H1 (cell line): ENCODE measurements around the gene PAN2. TPM values are rescaled to one million over a fixed set of nuclear protein-coding genes. Genes with fewer than 3 reads are reported as not detected.

ENCODE experiments used
- CTCF ChIA-PET: fragments of 300-600 bp; sonication (Branson Sonifier 250); formaldehyde crosslinking; loops from one replicate; lab custom pipeline; 2021; ENCODE audit not compliant: partially characterized antibody; lab: Charles Lee
- POLR2A ChIA-PET: fragments of 300-600 bp; sonication (Branson Sonifier 250); formaldehyde crosslinking; loops from one replicate; lab custom pipeline; 2021; ENCODE audit warnings: inconsistent platforms; ENCODE audit not compliant: partially characterized antibody; lab: Charles Lee
- DNase-seq, 2 experiments: peaks; one replicate each; pipeline versions ENCODE4 v3.0.0 to v3.0.0-alpha.2; 2010 to 2022; ENCODE audit warnings: low spot score in 2 of 2, low read depth in 1 of 2, mixed read lengths in 1 of 2
- FAIRE-seq: peaks from 2 replicates; lab custom pipeline; 2011; peaks lifted over from hg19 to GRCh38; lab: Jason Lieb, UNC
- H2AFZ ChIP-seq: 2 replicates; pipeline ENCODE4 v1.8.1; 2012; ENCODE audit warnings: low read length, inconsistent platforms
- H2AK5ac ChIP-seq: 2 replicates; pipeline ENCODE4 v1.6.1; 2013; ENCODE audit warnings: low read depth, low read length
- H2BK120ac ChIP-seq: replicated peaks from 2 replicates; pipeline ENCODE3; 2013; ENCODE audit warnings: low read depth, low read length, inconsistent platforms
- H2BK12ac ChIP-seq: 2 replicates; pipeline ENCODE4 v1.6.1; 2013; ENCODE audit warnings: low read depth, low read length
- H2BK15ac ChIP-seq: 2 replicates; pipeline ENCODE4 v1.6.1; 2013; ENCODE audit warnings: low read length
- H2BK20ac ChIP-seq: 2 replicates; pipeline ENCODE4 v1.6.1; 2013; ENCODE audit warnings: low read length
- H2BK5ac ChIP-seq: 2 replicates; pipeline ENCODE4 v1.6.1; 2013; ENCODE audit warnings: low read depth, low read length
- H3K14ac ChIP-seq: 2 replicates; pipeline ENCODE4 v1.6.1; 2013; ENCODE audit warnings: inconsistent platforms; ENCODE audit not compliant: insufficient read length
- H3K18ac ChIP-seq: 2 replicates; pipeline ENCODE4 v1.6.1; 2013; ENCODE audit warnings: low read length; ENCODE audit errors: extremely low read depth
- H3K23ac ChIP-seq: 2 replicates; pipeline ENCODE4 v1.6.1; 2013; ENCODE audit warnings: inconsistent platforms; ENCODE audit not compliant: insufficient read length
- H3K23me2 ChIP-seq: 2 replicates; pipeline ENCODE4 v1.6.1; 2013; ENCODE audit warnings: low read depth, low read length
- H3K27ac ChIP-seq: 2 replicates; pipeline ENCODE4 v1.6.1; 2011; ENCODE audit warnings: low read depth, low read length, inconsistent platforms
- H3K27me3 ChIP-seq, 4 experiments: replicated peaks in 1 of 4; 1 replicate in 1 of 4; 2 replicates in 3 of 4; pipeline versions ENCODE4 v1.6.1 to v1.8.1; 2011 to 2013; ENCODE audit warnings: low read length in 3 of 4, mild to moderate bottlenecking in 3 of 4, inconsistent platforms in 2 of 4, mixed read lengths in 2 of 4, moderate library complexity in 1 of 4; ENCODE audit not compliant: control insufficient read depth in 3 of 4, insufficient read depth in 3 of 4; ENCODE audit errors: extremely low read depth in 1 of 4
- H3K36me3 ChIP-seq, 4 experiments: 2 replicates each; pipeline versions ENCODE4 v1.6.1 to v1.8.1; 2011 to 2013; ENCODE audit warnings: mild to moderate bottlenecking in 4 of 4, low read length in 3 of 4, moderate library complexity in 2 of 4, control low read depth in 1 of 4, inconsistent platforms in 1 of 4; ENCODE audit not compliant: insufficient read depth in 4 of 4, control insufficient read depth in 2 of 4
- H3K4ac ChIP-seq: replicated peaks from 2 replicates; pipeline ENCODE3; 2013; ENCODE audit warnings: low read length, low read depth, mixed read lengths, inconsistent platforms; ENCODE audit not compliant: insufficient read length
- H3K4me1 ChIP-seq, 4 experiments: replicated peaks in 1 of 4; 1 replicate in 1 of 4; 2 replicates in 3 of 4; pipeline versions ENCODE4 v1.6.1 to v1.8.1; 2011 to 2013; ENCODE audit warnings: low read length in 3 of 4, inconsistent platforms in 2 of 4, mixed read lengths in 1 of 4; ENCODE audit not compliant: insufficient read depth in 4 of 4, control insufficient read depth in 3 of 4
- H3K4me2 ChIP-seq, 2 experiments: 2 replicates each; pipeline versions ENCODE4 v1.6.1 to v1.8.1; 2011 to 2013; ENCODE audit warnings: low read depth in 2 of 2, low read length in 2 of 2, control low read depth in 1 of 2, inconsistent platforms in 1 of 2, mild to moderate bottlenecking in 1 of 2; ENCODE audit not compliant: insufficient read depth in 1 of 2
- H3K4me3 ChIP-seq, 4 experiments: fragments of 200-600, 300-600 bp in 1 of 4; sonication (generic), shearing (Covaris generic), sonication (Bioruptor Twin) in 1 of 4; 2 replicates each; pipeline versions ENCODE4 v1.5.1 to v1.8.1; 2011 to 2016; ENCODE audit warnings: low read length in 4 of 4, low read depth in 3 of 4, control low read depth in 2 of 4, inconsistent platforms in 2 of 4, mild to moderate bottlenecking in 2 of 4, mixed read lengths in 1 of 4, moderate library complexity in 1 of 4; ENCODE audit not compliant: insufficient read depth in 2 of 4; ENCODE audit errors: extremely low read depth in 1 of 4
- H3K56ac ChIP-seq: replicated peaks from 2 replicates; pipeline ENCODE3; 2013; ENCODE audit warnings: low read depth, mild to moderate bottlenecking, mixed read lengths, low read length, inconsistent platforms; ENCODE audit not compliant: insufficient read length
- H3K79me1 ChIP-seq: 2 replicates; pipeline ENCODE4 v1.6.1; 2013; ENCODE audit warnings: low read depth, low read length, control low read depth
- H3K79me2 ChIP-seq, 2 experiments: 2 replicates each; pipeline versions ENCODE4 v1.6.1 to v1.8.1; 2012 to 2013; ENCODE audit warnings: low read length in 2 of 2, mild to moderate bottlenecking in 2 of 2, inconsistent platforms in 1 of 2; ENCODE audit not compliant: insufficient read depth in 2 of 2, control insufficient read depth in 1 of 2
- H3K9ac ChIP-seq, 4 experiments: replicated peaks in 1 of 4; 1 replicate in 1 of 4; 2 replicates in 3 of 4; pipeline versions ENCODE4 v1.6.1 to v1.8.1; 2011 to 2013; ENCODE audit warnings: low read depth in 3 of 4, low read length in 3 of 4, control low read depth in 2 of 4, mild to moderate bottlenecking in 2 of 4, moderate library complexity in 2 of 4, inconsistent platforms in 1 of 4; ENCODE audit errors: extremely low read depth in 1 of 4
- H3K9me3 ChIP-seq, 2 experiments: 2 replicates each; pipeline versions ENCODE4 v1.6.1 to v1.8.1; 2012 to 2013; ENCODE audit warnings: mild to moderate bottlenecking in 2 of 2, moderate library complexity in 2 of 2, control low read depth in 1 of 2, inconsistent platforms in 1 of 2, low read depth in 1 of 2, low read length in 1 of 2, mixed read lengths in 1 of 2; ENCODE audit not compliant: insufficient read depth in 2 of 2
- H4K20me1 ChIP-seq, 2 experiments: replicated peaks in 1 of 2; 2 replicates each; pipeline versions ENCODE3 to v1.8.1; 2011 to 2013; ENCODE audit warnings: inconsistent platforms in 2 of 2, low read length in 2 of 2, mild to moderate bottlenecking in 1 of 2; ENCODE audit not compliant: insufficient read depth in 2 of 2, control insufficient read depth in 1 of 2
- H4K5ac ChIP-seq: 2 replicates; pipeline ENCODE4 v1.6.1; 2013; ENCODE audit warnings: low read length, low read depth, mixed read lengths, inconsistent platforms; ENCODE audit not compliant: insufficient read length
- H4K8ac ChIP-seq: 2 replicates; pipeline ENCODE4 v1.8.0; 2013; ENCODE audit warnings: mild to moderate bottlenecking, moderate library complexity, low read length, inconsistent platforms; ENCODE audit not compliant: insufficient read depth; ENCODE audit errors: extremely low read depth
- H4K91ac ChIP-seq: replicated peaks from 2 replicates; pipeline ENCODE3; 2013; ENCODE audit warnings: low read length, mixed read lengths, inconsistent platforms; ENCODE audit not compliant: insufficient read length
- CHD1 ChIP-seq: IDR thresholded peaks from 2 replicates; pipeline ENCODE4 v1.6.1; 2012; ENCODE audit warnings: low read depth, low read length, improper control_type of control experiment
- CREB1 ChIP-seq: IDR thresholded peaks from 2 replicates; pipeline ENCODE4 v1.6.1; 2012; ENCODE audit warnings: inconsistent platforms
- CTCF ChIP-seq, 3 experiments: IDR thresholded peaks; 1 replicate in 2 of 3; 2 replicates in 1 of 3; pipeline versions ENCODE4 v1.5.1 to v1.6.1; 2011; ENCODE audit warnings: low read length in 3 of 3, mild to moderate bottlenecking in 3 of 3, inconsistent platforms in 2 of 3, low read depth in 1 of 3, moderate library complexity in 1 of 3; ENCODE audit not compliant: insufficient read depth in 1 of 3; ENCODE audit errors: control extremely low read depth in 1 of 3
- GTF2F1 ChIP-seq: IDR thresholded peaks from 2 replicates; pipeline ENCODE4 v1.6.1; 2012; ENCODE audit warnings: low read depth, low read length, improper control_type of control experiment, borderline replicate concordance
- KDM1A ChIP-seq: fragments of 200-600, 300-600 bp; sonication (generic); IDR thresholded peaks from 2 replicates; pipeline ENCODE4 v1.7.1; 2016; ENCODE audit warnings: mild to moderate bottlenecking, low read length, borderline replicate concordance
- PHF8 ChIP-seq: fragments of 200-600 bp; sonication (generic); conservative IDR thresholded peaks from 2 replicates; pipeline ENCODE4 v1.7.1; 2012; ENCODE audit warnings: low read depth, mild to moderate bottlenecking, inconsistent platforms, low read length, moderate library complexity
- RAD21 ChIP-seq, 2 experiments: IDR thresholded peaks in 1 of 2; conservative IDR thresholded peaks in 1 of 2; 2 replicates each; pipeline ENCODE4 v1.6.1; 2011; ENCODE audit warnings: low read depth in 2 of 2, low read length in 2 of 2, improper control_type of control experiment in 1 of 2, inconsistent platforms in 1 of 2, mild to moderate bottlenecking in 1 of 2, moderate library complexity in 1 of 2
- SIN3A ChIP-seq, 2 experiments: IDR thresholded peaks in 1 of 2; conservative IDR thresholded peaks in 1 of 2; 2 replicates each; pipeline ENCODE4 v1.6.1; 2011 to 2012; ENCODE audit warnings: low read length in 2 of 2, improper control_type of control experiment in 1 of 2, low read depth in 1 of 2, mild to moderate bottlenecking in 1 of 2
- SIRT6 ChIP-seq: IDR thresholded peaks from one replicate; pipeline ENCODE4 v1.7.1; 2012; ENCODE audit warnings: low read length, inconsistent platforms
- TAF7 ChIP-seq: optimal IDR thresholded peaks from 2 replicates; pipeline ENCODE3; 2011; ENCODE audit warnings: low read depth, mild to moderate bottlenecking, inconsistent platforms, low read length, moderate library complexity, borderline replicate concordance
- ZNF274 ChIP-seq: IDR thresholded peaks from 2 replicates; pipeline ENCODE4 v1.7.0; 2012; ENCODE audit warnings: low read length, borderline replicate concordance; ENCODE audit errors: extremely low read depth
- WGBS, 2 experiments: shearing (Covaris generic) in 1 of 2; methylation state at CpG; one replicate each; pipeline versions ENCODE4 v1.1.6 to v1.1.7; 2013 to 2015; ENCODE audit warnings: low lambda C conversion rate in 2 of 2, mixed read lengths in 2 of 2, inconsistent platforms in 1 of 2, low coverage in 1 of 2, missing lambda C conversion rate in 1 of 2; ENCODE audit not compliant: insufficient replicate concordance in 2 of 2, insufficient coverage in 1 of 2, insufficient read length in 1 of 2; ENCODE audit errors: extremely low coverage in 1 of 2, missing lambda C conversion rate in 1 of 2; 5-methylcytosine and 5-hydroxymethylcytosine counted together
- polyA plus RNA-seq, 7 experiments: library from polyadenylated mRNA; depleted of rRNA in 3 of 7; stranded (reverse) in 5 of 7; unstranded in 2 of 7; fragments of >200 nt in 5 of 7; fragments of 200-250 nt in 2 of 7; gene quantifications; 1 replicate in 5 of 7; 2 replicates in 1 of 7; 4 replicates in 1 of 7; pipeline versions ENCODE4 v1.2.1 to v1.2.3, GENCODE V29; 2011 to 2013; ENCODE audit warnings: missing spikeins in 2 of 7, mixed read lengths in 2 of 7
- total RNA-seq: library from RNA; stranded (reverse); fragmentation: NEBNext Ultra II Directional; extraction: Animal tissue kit (Norgen Biotek cat#: 25700); gene quantifications from 2 replicates; pipeline ENCODE4 v1.2.1, GENCODE V29; 2021

PAN2 gene
- total and polyA plus RNA-seq, 2 of the 8 experiments (the other 6 are each of a cell fraction or from before 2014, with no cell fraction given) = 29.6 to 36.7 TPM

GRCh38 chr12:56278905-56279304, 54.9 kb downstream of the PAN2 start:
- 95% methylated on average over 3 of the region's 3 CpGs; no CpG with 5 or more reads in 1 of the 2 experiments for WGBS, 2 experiments
- Histone ChIP-seq H2AK5ac (no peak overlapping the region), H2BK15ac (no peak overlapping the region), H3K27me3 (no peaks in the 10 kb centered on the region), H2BK12ac (no peak overlapping the region), H4K5ac (no peak overlapping the region), H3K36me3 (peaks cover 21 to 81% (median 59%) of the 10 kb centered on the region in 4 experiments; a peak in 7 of 8 replicates), H3K23me2 (no peaks in the 10 kb centered on the region), H3K18ac (no peak overlapping the region), H2BK120ac (no peak overlapping the region), H3K14ac (no peak overlapping the region), H3K79me2 (no peaks in the 10 kb centered on the region), H2AFZ (no peak overlapping the region), H3K56ac (no peak overlapping the region), H2BK20ac (no peak overlapping the region), H3K4me3 (no peak overlapping the region), H3K79me1 (no peaks in the 10 kb centered on the region), H4K20me1 (no peaks in the 10 kb centered on the region), H3K4ac (no peak overlapping the region), H3K9ac (no peak overlapping the region), H4K91ac (no peak overlapping the region), H3K27ac (no peak overlapping the region), H2BK5ac (no peak overlapping the region), H3K4me1 (no peaks in the 10 kb centered on the region), H3K4me2 (no peak overlapping the region), H4K8ac (no peak overlapping the region), H3K23ac (no peak overlapping the region), H3K9me3 (no peaks in the 10 kb centered on the region)
- DNase-seq (no peak), FAIRE-seq (no peak)
- CTCF ChIA-PET = interaction anchor here (0.9 to 2.3 kb wide), 5 partner anchors 11 to 186 kb away, joined by 3 to 12 read pairs (median 3); partner anchors contain the start of gene COQ10A
- POLR2A ChIA-PET = interaction anchor here (0.9 to 1.8 kb wide), 4 partner anchors 9 to 22 kb away, joined by 3 to 5 read pairs (median 4); partner anchors contain the start of gene COQ10A
- TF ChIP-seq TAF7 = no peak
- TF ChIP-seq PHF8 = no peak
- no peak for TF ChIP-seq ZNF274
- TF ChIP-seq KDM1A = no peak
- no peak for TF ChIP-seq CTCF (IDR thresholded peaks at IDR 0.05; ENCODE audit: control extremely low read depth in 1 of 3, insufficient read depth in 1 of 3, low read depth in 1 of 3, low read length in 3 of 3)
- no peak for TF ChIP-seq GTF2F1
- TF ChIP-seq CREB1 = no peak
- no peak for TF ChIP-seq RAD21 (IDR thresholded peaks at IDR 0.05 in 1 of 2, conservative IDR thresholded peaks at IDR 0.05 in 1 of 2; ENCODE audit: low read depth in 2 of 2, low read length in 2 of 2)
- TF ChIP-seq SIN3A (conservative IDR thresholded peaks at IDR 0.05 in 1 of 2, IDR thresholded peaks at IDR 0.05 in 1 of 2; ENCODE audit: low read depth in 1 of 2, low read length in 2 of 2) = no peak
- no peak for TF ChIP-seq CHD1
- no peak for TF ChIP-seq SIRT6
